Liver (tissue), 9 donors: ENCODE measurements around the gene SLC26A11. TPM values are rescaled to one million over a fixed set of nuclear protein-coding genes. Genes with fewer than 3 reads are reported as not detected.
"Not testable (repeated sequence)": the region's sequence is repeated elsewhere in the genome, so short reads cannot be mapped to it uniquely, and the experiment has no call there.

Experiments used
- DNase-seq: peaks from one replicate; pipeline ENCODE4 v3.0.0-alpha.2; 2017; ENCODE audit warnings: low spot score
- H3K27ac ChIP-seq, 2 donors: one replicate each; pipeline ENCODE4 v1.7.0; 2013; ENCODE audit warnings: inconsistent platforms in 2 of 2, low read length in 2 of 2, control low read depth in 1 of 2, low read depth in 1 of 2, mild to moderate bottlenecking in 1 of 2
- H3K27me3 ChIP-seq, 4 donors: one replicate each; pipeline versions ENCODE4 v1.6.1 to v1.7.0; 2013; ENCODE audit warnings: low read length in 3 of 4, inconsistent platforms in 1 of 4, mild to moderate bottlenecking in 1 of 4, moderate library complexity in 1 of 4; ENCODE audit not compliant: control insufficient read depth in 4 of 4, insufficient read depth in 4 of 4
- H3K36me3 ChIP-seq, 4 donors: one replicate each; pipeline versions ENCODE4 v1.6.1 to v1.7.0; 2013; ENCODE audit warnings: low read length in 3 of 4, mild to moderate bottlenecking in 3 of 4, low read depth in 1 of 4, moderate library complexity in 1 of 4; ENCODE audit not compliant: control insufficient read depth in 4 of 4, insufficient read depth in 3 of 4
- H3K4me1 ChIP-seq, 4 donors: one replicate each; pipeline versions ENCODE4 v1.6.1 to v1.7.0; 2013; ENCODE audit warnings: low read length in 3 of 4, mild to moderate bottlenecking in 3 of 4, moderate library complexity in 1 of 4; ENCODE audit not compliant: control insufficient read depth in 4 of 4, insufficient read depth in 4 of 4
- H3K4me3 ChIP-seq, 3 donors: one replicate each; pipeline versions ENCODE4 v1.6.1 to v1.7.0; 2013; ENCODE audit warnings: low read length in 3 of 3, control low read depth in 1 of 3, low read depth in 1 of 3, mild to moderate bottlenecking in 1 of 3
- H3K9ac ChIP-seq, 2 donors: one replicate each; pipeline ENCODE4 v1.7.0; 2013; ENCODE audit warnings: low read length in 2 of 2, mild to moderate bottlenecking in 2 of 2, moderate library complexity in 2 of 2, control low read depth in 1 of 2, low read depth in 1 of 2
- H3K9me3 ChIP-seq, 4 donors: one replicate each; pipeline versions ENCODE4 v1.6.1 to v1.7.0; 2013; ENCODE audit warnings: low read length in 3 of 4; ENCODE audit not compliant: control insufficient read depth in 4 of 4
- EGR1 ChIP-seq, 2 donors: IDR thresholded peaks; 2 replicates each; pipeline ENCODE4 v1.6.1; 2016 to 2018; ENCODE audit warnings: antibody characterized with exemption in 2 of 2, low read depth in 2 of 2
- FOXA1 ChIP-seq: IDR thresholded peaks from 2 replicates; pipeline ENCODE4 v1.6.1; 2016; ENCODE audit warnings: antibody characterized with exemption
- FOXA2 ChIP-seq: IDR thresholded peaks from 2 replicates; pipeline ENCODE4 v1.6.1; 2016; ENCODE audit warnings: antibody characterized with exemption
- HNF4G ChIP-seq: IDR thresholded peaks from 2 replicates; pipeline ENCODE4 v1.6.1; 2016; ENCODE audit warnings: antibody characterized with exemption
- MAX ChIP-seq: IDR thresholded peaks from 2 replicates; pipeline ENCODE4 v1.6.1; 2016; ENCODE audit warnings: antibody characterized with exemption
- RXRA ChIP-seq, 2 donors: IDR thresholded peaks; 2 replicates each; pipeline ENCODE4 v1.6.1; 2017 to 2018; ENCODE audit warnings: antibody characterized with exemption in 2 of 2, mild to moderate bottlenecking in 1 of 2
- SP1 ChIP-seq: IDR thresholded peaks from 2 replicates; pipeline ENCODE4 v1.6.1; 2018; ENCODE audit warnings: antibody characterized with exemption, mild to moderate bottlenecking
- YY1 ChIP-seq: IDR thresholded peaks from 2 replicates; pipeline ENCODE4 v1.6.1; 2016; ENCODE audit warnings: antibody characterized with exemption, mild to moderate bottlenecking
- WGBS: extraction: QIAGEN DNeasy Blood & Tissue Kit; methylation state at CpG from one replicate; pipeline ENCODE4 v1.1.7; 2013; 5-methylcytosine and 5-hydroxymethylcytosine counted together
- polyA plus RNA-seq, 2 donors: library from polyadenylated mRNA; stranded (reverse) in 1 of 2; unstranded in 1 of 2; fragments of 200-250 nt in 1 of 2; fragments of >200 nt in 1 of 2; fragmentation: Nextera tagmentation in 1 of 2; extraction: Ambion mirVana in 1 of 2; gene quantifications; one replicate each; pipeline versions ENCODE4 v1.2.1 to v1.2.3, GENCODE V29; 2013 to 2015
- total RNA-seq, 2 donors: library from RNA; depleted of rRNA; stranded (reverse); fragments of >200 nt; gene quantifications; one replicate each; pipeline ENCODE4 v1.2.3, GENCODE V29; 2014
- TF ChIP-seq, protein P1 (sequence below): fragments of 150-350 bp; IDR thresholded peaks from 2 replicates; pipeline ENCODE4 v1.5.1; 2017; ENCODE audit warnings: improper control_type of control experiment, low read depth, low read length; ENCODE audit not compliant: missing input control
- TF ChIP-seq, protein P2 (sequence below): IDR thresholded peaks from 2 replicates; pipeline ENCODE4 v1.6.1; 2016; ENCODE audit warnings: antibody characterized with exemption
- TF ChIP-seq, protein P3 (sequence below): IDR thresholded peaks from 2 replicates; pipeline ENCODE4 v1.6.1; 2016; ENCODE audit warnings: antibody characterized with exemption, mild to moderate bottlenecking
- donor health status: healthy.
- donor health status: healthy.
- donor health status: healthy.
- donor health status: healthy.
- donor health status: healthy.

The SLC26A11 gene
- total and polyA plus RNA-seq, 4 donors = 3.3 to 8.2 (median 5.6) TPM

DNA sequence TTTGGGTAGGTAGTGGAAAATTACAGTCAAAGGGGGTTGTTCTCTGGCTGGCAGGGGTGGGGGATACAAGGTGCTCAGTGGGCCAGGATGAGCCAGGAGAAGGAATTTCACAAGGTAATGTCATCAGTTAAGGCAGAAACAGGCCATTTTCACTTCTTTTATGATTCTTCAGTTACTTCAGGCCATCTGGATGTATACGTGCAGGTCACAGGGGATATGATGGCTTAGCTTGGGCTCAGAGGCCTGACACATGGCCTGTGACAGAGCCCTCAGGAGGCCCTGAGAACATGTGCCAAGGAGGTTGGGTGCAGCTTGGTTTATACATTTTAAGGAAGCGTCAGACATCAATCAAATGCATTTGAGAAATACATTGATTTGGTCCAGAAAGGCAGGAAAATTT, 38.1 kb downstream of the SLC26A11 start:
- peaks cover 7 to 24% (median 20%) of the 10 kb centered on the region in 4 donors for H3K4me1 ChIP-seq
- WGBS = 91% methylated on average over 2 of the region's 2 CpGs
- not testable (repeated sequence) for H3K36me3 ChIP-seq, H3K9ac ChIP-seq, H3K27me3 ChIP-seq, H3K27ac ChIP-seq, DNase-seq, H3K9me3 ChIP-seq, H3K4me3 ChIP-seq

GRCh38 chr17:80259457-80260068, 39.3 kb downstream of the SLC26A11 start:
- Histone ChIP-seq H3K4me3 (peak overlapping the region in 2 of 3 donors; percentile 59 to 97), H3K4me1 (peaks cover 12 to 36% (median 31%) of the 10 kb centered on the region in 4 donors), H3K9me3 (no peaks in the 10 kb centered on the region), H3K36me3 (no peaks in the 10 kb centered on the region), H3K27me3 (no peaks in the 10 kb centered on the region), H3K27ac (peak overlapping the region; percentile 78 to 84), H3K9ac (peak overlapping the region; percentile 7 to 54)
- DNase-seq = no peak
- TF ChIP-seq EGR1 (IDR thresholded peaks at IDR 0.05; ENCODE audit: low read depth in 2 of 2) (no peak), HNF4G (no peak), FOXA2 (no peak)
- TF ChIP-seq, protein P1, sequence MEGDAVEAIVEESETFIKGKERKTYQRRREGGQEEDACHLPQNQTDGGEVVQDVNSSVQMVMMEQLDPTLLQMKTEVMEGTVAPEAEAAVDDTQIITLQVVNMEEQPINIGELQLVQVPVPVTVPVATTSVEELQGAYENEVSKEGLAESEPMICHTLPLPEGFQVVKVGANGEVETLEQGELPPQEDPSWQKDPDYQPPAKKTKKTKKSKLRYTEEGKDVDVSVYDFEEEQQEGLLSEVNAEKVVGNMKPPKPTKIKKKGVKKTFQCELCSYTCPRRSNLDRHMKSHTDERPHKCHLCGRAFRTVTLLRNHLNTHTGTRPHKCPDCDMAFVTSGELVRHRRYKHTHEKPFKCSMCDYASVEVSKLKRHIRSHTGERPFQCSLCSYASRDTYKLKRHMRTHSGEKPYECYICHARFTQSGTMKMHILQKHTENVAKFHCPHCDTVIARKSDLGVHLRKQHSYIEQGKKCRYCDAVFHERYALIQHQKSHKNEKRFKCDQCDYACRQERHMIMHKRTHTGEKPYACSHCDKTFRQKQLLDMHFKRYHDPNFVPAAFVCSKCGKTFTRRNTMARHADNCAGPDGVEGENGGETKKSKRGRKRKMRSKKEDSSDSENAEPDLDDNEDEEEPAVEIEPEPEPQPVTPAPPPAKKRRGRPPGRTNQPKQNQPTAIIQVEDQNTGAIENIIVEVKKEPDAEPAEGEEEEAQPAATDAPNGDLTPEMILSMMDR = no peak
- 61% methylated on average over 18 of the region's 18 CpGs for WGBS

- no peaks in the 10 kb centered on the region for H3K36me3 ChIP-seq
- no peaks in the 10 kb centered on the region for H3K27me3 ChIP-seq
- peak overlapping the region; percentile 7 to 54 for H3K9ac ChIP-seq
- DNase-seq = peak; percentile 62
- 1% methylated on average over 63 of the region's 63 CpGs for WGBS
- no peaks in the 10 kb centered on the region for H3K9me3 ChIP-seq
- peak overlapping the region in 2 of 3 donors; percentile 59 to 97 for H3K4me3 ChIP-seq
- peaks cover 14 to 40% (median 33%) of the 10 kb centered on the region in 4 donors for H3K4me1 ChIP-seq
- H3K27ac ChIP-seq = peak overlapping the region; percentile 78 to 84
- no peak for TF ChIP-seq SP1
- TF ChIP-seq, protein P2, sequence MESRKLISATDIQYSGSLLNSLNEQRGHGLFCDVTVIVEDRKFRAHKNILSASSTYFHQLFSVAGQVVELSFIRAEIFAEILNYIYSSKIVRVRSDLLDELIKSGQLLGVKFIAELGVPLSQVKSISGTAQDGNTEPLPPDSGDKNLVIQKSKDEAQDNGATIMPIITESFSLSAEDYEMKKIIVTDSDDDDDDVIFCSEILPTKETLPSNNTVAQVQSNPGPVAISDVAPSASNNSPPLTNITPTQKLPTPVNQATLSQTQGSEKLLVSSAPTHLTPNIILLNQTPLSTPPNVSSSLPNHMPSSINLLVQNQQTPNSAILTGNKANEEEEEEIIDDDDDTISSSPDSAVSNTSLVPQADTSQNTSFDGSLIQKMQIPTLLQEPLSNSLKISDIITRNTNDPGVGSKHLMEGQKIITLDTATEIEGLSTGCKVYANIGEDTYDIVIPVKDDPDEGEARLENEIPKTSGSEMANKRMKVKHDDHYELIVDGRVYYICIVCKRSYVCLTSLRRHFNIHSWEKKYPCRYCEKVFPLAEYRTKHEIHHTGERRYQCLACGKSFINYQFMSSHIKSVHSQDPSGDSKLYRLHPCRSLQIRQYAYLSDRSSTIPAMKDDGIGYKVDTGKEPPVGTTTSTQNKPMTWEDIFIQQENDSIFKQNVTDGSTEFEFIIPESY = no peak
- TF ChIP-seq, protein P3, sequence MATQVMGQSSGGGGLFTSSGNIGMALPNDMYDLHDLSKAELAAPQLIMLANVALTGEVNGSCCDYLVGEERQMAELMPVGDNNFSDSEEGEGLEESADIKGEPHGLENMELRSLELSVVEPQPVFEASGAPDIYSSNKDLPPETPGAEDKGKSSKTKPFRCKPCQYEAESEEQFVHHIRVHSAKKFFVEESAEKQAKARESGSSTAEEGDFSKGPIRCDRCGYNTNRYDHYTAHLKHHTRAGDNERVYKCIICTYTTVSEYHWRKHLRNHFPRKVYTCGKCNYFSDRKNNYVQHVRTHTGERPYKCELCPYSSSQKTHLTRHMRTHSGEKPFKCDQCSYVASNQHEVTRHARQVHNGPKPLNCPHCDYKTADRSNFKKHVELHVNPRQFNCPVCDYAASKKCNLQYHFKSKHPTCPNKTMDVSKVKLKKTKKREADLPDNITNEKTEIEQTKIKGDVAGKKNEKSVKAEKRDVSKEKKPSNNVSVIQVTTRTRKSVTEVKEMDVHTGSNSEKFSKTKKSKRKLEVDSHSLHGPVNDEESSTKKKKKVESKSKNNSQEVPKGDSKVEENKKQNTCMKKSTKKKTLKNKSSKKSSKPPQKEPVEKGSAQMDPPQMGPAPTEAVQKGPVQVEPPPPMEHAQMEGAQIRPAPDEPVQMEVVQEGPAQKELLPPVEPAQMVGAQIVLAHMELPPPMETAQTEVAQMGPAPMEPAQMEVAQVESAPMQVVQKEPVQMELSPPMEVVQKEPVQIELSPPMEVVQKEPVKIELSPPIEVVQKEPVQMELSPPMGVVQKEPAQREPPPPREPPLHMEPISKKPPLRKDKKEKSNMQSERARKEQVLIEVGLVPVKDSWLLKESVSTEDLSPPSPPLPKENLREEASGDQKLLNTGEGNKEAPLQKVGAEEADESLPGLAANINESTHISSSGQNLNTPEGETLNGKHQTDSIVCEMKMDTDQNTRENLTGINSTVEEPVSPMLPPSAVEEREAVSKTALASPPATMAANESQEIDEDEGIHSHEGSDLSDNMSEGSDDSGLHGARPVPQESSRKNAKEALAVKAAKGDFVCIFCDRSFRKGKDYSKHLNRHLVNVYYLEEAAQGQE = peak; percentile 77
- no peak for TF ChIP-seq RXRA (IDR thresholded peaks at IDR 0.05)
- no peak for TF ChIP-seq FOXA1
- no peak for TF ChIP-seq YY1
- no peak for TF ChIP-seq HNF4G
- no peak for TF ChIP-seq MAX
Measured at GRCh38 chr17:80260069-80260535, 39.9 kb downstream of the SLC26A11 start.
